HepG2 (cell line): Measurements from ENCODE around the gene KLHL18. TPM values are rescaled to one million over a fixed set of nuclear protein-coding genes. Genes with fewer than 3 reads are reported as not detected.

Experiments
- AHR ChIP-seq: IDR thresholded peaks from 2 replicates; pipeline ENCODE4 v1.6.1; 2018; ENCODE audit warnings: missing genetic modification reagents, missing compliant biosample characterization
- EP300 ChIP-seq, 3 experiments: sonication (generic) in 1 of 3; formaldehyde crosslinking in 1 of 3; IDR thresholded peaks; 2 replicates each; pipeline versions ENCODE4 v1.5.1 to v1.6.1; 2011 to 2020; ENCODE audit warnings: low read depth in 2 of 3, low read length in 2 of 3, borderline replicate concordance in 1 of 3, improper control_type of control experiment in 1 of 3, mild to moderate bottlenecking in 1 of 3, missing genetic modification reagents in 1 of 3, moderate library complexity in 1 of 3
- HOXA7 ChIP-seq: sonication (generic); formaldehyde crosslinking; IDR thresholded peaks from 2 replicates; pipeline ENCODE4 v1.8.1; 2022; ENCODE audit warnings: mild to moderate bottlenecking, missing genetic modification reagents, moderate library complexity
- IRF2 ChIP-seq: IDR thresholded peaks from 2 replicates; pipeline ENCODE4 v1.6.1; 2018; ENCODE audit warnings: missing genetic modification reagents, missing compliant biosample characterization
- MAX ChIP-seq: IDR thresholded peaks from 2 replicates; pipeline ENCODE4 v1.6.1; 2012; ENCODE audit warnings: inconsistent platforms
- PHF20 ChIP-seq: sonication (generic); formaldehyde crosslinking; IDR thresholded peaks from 2 replicates; pipeline ENCODE4 v1.5.0; 2020; ENCODE audit warnings: mild to moderate bottlenecking, missing genetic modification reagents
- PREB ChIP-seq: sonication (generic); formaldehyde crosslinking; IDR thresholded peaks from 2 replicates; pipeline ENCODE4 v1.4.0; 2020; ENCODE audit warnings: missing genetic modification reagents
- STAT6 ChIP-seq: sonication (generic); formaldehyde crosslinking; IDR thresholded peaks from 2 replicates; pipeline ENCODE4 v1.4.0; 2020; ENCODE audit warnings: missing genetic modification reagents, mild to moderate bottlenecking, borderline replicate concordance
- TBX2 ChIP-seq: sonication (generic); formaldehyde crosslinking; IDR thresholded peaks from 2 replicates; pipeline ENCODE4 v1.5.0; 2020; ENCODE audit warnings: missing genetic modification reagents, mild to moderate bottlenecking, borderline replicate concordance
- USF2 ChIP-seq, 2 experiments: sonication (generic) in 1 of 2; formaldehyde crosslinking in 1 of 2; IDR thresholded peaks; 2 replicates each; pipeline versions ENCODE4 v1.5.1 to v1.6.1; 2011 to 2020; ENCODE audit warnings: borderline replicate concordance in 1 of 2, low read depth in 1 of 2, low read length in 1 of 2, mild to moderate bottlenecking in 1 of 2, missing genetic modification reagents in 1 of 2, moderate library complexity in 1 of 2
- ZBTB14 ChIP-seq: sonication (generic); formaldehyde crosslinking; IDR thresholded peaks from 2 replicates; pipeline ENCODE4 v1.4.0; 2020; ENCODE audit warnings: missing genetic modification reagents
- ZNF12 ChIP-seq: sonication (generic); formaldehyde crosslinking; IDR thresholded peaks from 2 replicates; pipeline ENCODE4 v1.5.0; 2020; ENCODE audit warnings: missing genetic modification reagents
- ZNF547 ChIP-seq: sonication (generic); formaldehyde crosslinking; IDR thresholded peaks from 2 replicates; pipeline ENCODE4 v1.5.1; 2020; ENCODE audit warnings: mild to moderate bottlenecking, missing genetic modification reagents
- ZNF616 ChIP-seq: sonication (generic); formaldehyde crosslinking; IDR thresholded peaks from 2 replicates; pipeline ENCODE4 v1.5.0; 2020; ENCODE audit warnings: low read depth, mild to moderate bottlenecking, missing genetic modification reagents
- ZNF710 ChIP-seq: sonication (generic); formaldehyde crosslinking; IDR thresholded peaks from 2 replicates; pipeline ENCODE4 v1.5.0; 2020; ENCODE audit warnings: mild to moderate bottlenecking, missing genetic modification reagents, borderline replicate concordance
- polyA plus RNA-seq, 8 experiments: library from polyadenylated mRNA; depleted of rRNA in 3 of 8; stranded (reverse) in 7 of 8; unstranded in 1 of 8; fragments of >200 nt; fragmentation: Illumina TruSeq in 4 of 8; extraction: Trizol in 4 of 8; gene quantifications; 2 replicates each; pipeline versions ENCODE4 v1.2.1 to v1.2.3, GENCODE V29; 2011 to 2016; ENCODE audit warnings: low read depth in 4 of 8, missing spikeins in 1 of 8, mixed read lengths in 1 of 8; ENCODE audit not compliant: insufficient read depth in 1 of 8
- total RNA-seq, 5 experiments: library from RNA; depleted of rRNA; stranded (reverse); fragments of >200 nt; fragmentation: Illumina TruSeq; extraction: Trizol; gene quantifications; 2 replicates each; pipeline ENCODE4 v1.2.3, GENCODE V29; 2016; ENCODE audit warnings: low read depth in 1 of 5

KLHL18 gene
- total and polyA plus RNA-seq, 2 of the 13 experiments (the other 11 are each of a cell fraction or from before 2014, with no cell fraction given): 17.5 to 18.8 TPM

GRCh38 chr3:47379411-47379899, 96.7 kb downstream of the KLHL18 start (continued):
- no peak for TF ChIP-seq USF2 (IDR thresholded peaks at IDR 0.05; ENCODE audit: low read depth, low read length)
- 0 out of 2 replicates have a peak, but pooled peaks have one; percentile 36 for TF ChIP-seq USF2 (CRISPR knock-in tag; IDR thresholded peaks at IDR 0.05; ENCODE audit: borderline replicate concordance)
- TF ChIP-seq TBX2 (CRISPR knock-in tag): peak; percentile 91
- peak; percentile 83 for TF ChIP-seq IRF2 (CRISPR knock-in tag)
- peak; percentile 48 for TF ChIP-seq PHF20 (CRISPR knock-in tag)
- 0 out of 2 replicates have a peak, but pooled peaks have one; percentile 31 for TF ChIP-seq AHR (CRISPR knock-in tag)
- TF ChIP-seq HOXA7 (CRISPR knock-in tag): no peak
- TF ChIP-seq ZNF710 (CRISPR knock-in tag): peak; percentile 67; the same call in 1 of the 2 replicates
- TF ChIP-seq ZNF547 (CRISPR knock-in tag): peak; percentile 42; the same call in 1 of the 2 replicates
- TF ChIP-seq PREB (CRISPR knock-in tag): no peak
- TF ChIP-seq ZNF616: 0 out of 2 replicates have a peak, but pooled peaks have one; percentile 54
- TF ChIP-seq ZBTB14 (CRISPR knock-in tag): 0 out of 2 replicates have a peak, but pooled peaks have one; percentile 24
- TF ChIP-seq ZNF12: 0 out of 2 replicates have a peak, but pooled peaks have one; percentile 18
- no peak for TF ChIP-seq STAT6
- peak; percentile 94 for TF ChIP-seq MAX
- 0 out of 4 replicates have a peak, but pooled peaks have one; percentile 13 to 34 for TF ChIP-seq EP300 (IDR thresholded peaks at IDR 0.05; ENCODE audit: low read depth in 2 of 2, low read length in 2 of 2)
- peak; percentile 64; the same call in 1 of the 2 replicates for TF ChIP-seq EP300 (CRISPR knock-in tag; IDR thresholded peaks at IDR 0.05; ENCODE audit: borderline replicate concordance)
